K562 (cell line): ENCODE results near the gene PEDS1. TPM values are rescaled to one million over a fixed set of nuclear protein-coding genes. Genes with fewer than 3 reads are reported as not detected.

Experiments
- ATAC-seq: fragments of 200-7000 bp; cut with Tn5 transposase; 3 replicates; pipeline ENCODE4 v1.9.1; 2020; ENCODE audit warnings: moderate library complexity
- BruUV-seq: library from RNA; stranded (reverse); fragments of 400-500 nt; replicated peaks from 2 replicates; lab custom pipeline; 2021; lab: Mats Ljungman, UMichigan
- CTCF ChIA-PET: fragments of 300-600 bp; formaldehyde crosslinking; extraction: SDS; loops from one replicate; lab custom pipeline; 2021; ENCODE audit warnings: low intra/inter-chr PET ratio; lab: Yijun Ruan, JAX
- POLR2A ChIA-PET: fragments of 300-600, 350-650 bp; sonication (Branson Sonifier 250); formaldehyde crosslinking; extraction: SDS; loops from one replicate; lab custom pipeline; 2021; ENCODE audit warnings: antibody characterized with exemption, inconsistent platforms; lab: Yijun Ruan, JAX
- DNase-seq, 4 experiments: peaks; one replicate each; pipeline versions ENCODE4 v3.0.0 to v3.0.0-alpha.2; 2011 to 2018; ENCODE audit warnings: low spot score in 3 of 4, mixed read lengths in 3 of 4; ENCODE audit errors: extremely low read depth in 1 of 4
- FAIRE-seq: peaks from 2 replicates; lab custom pipeline; 2011; peaks lifted over from hg19 to GRCh38; lab: Jason Lieb, UNC
- H2AFZ ChIP-seq: 2 replicates; pipeline ENCODE4 v1.6.0; 2011; ENCODE audit warnings: low read depth, low read length, control low read depth, inconsistent platforms
- H3K27ac ChIP-seq: fragments of 200-600 bp; 3 replicates; pipeline ENCODE4 v1.8.0; 2011; ENCODE audit warnings: low read depth, mild to moderate bottlenecking, control low read depth, inconsistent platforms, low read length, moderate library complexity, mixed read lengths; ENCODE audit errors: extremely low read depth
- H3K27me3 ChIP-seq, 2 experiments: fragments of 300-600 bp in 1 of 2; 2 replicates in 1 of 2; 3 replicates in 1 of 2; pipeline versions ENCODE4 v1.6.0 to v1.8.0; 2011; ENCODE audit warnings: inconsistent platforms in 2 of 2, low read length in 2 of 2, mild to moderate bottlenecking in 1 of 2, mixed read lengths in 1 of 2, moderate library complexity in 1 of 2; ENCODE audit not compliant: control insufficient read depth in 2 of 2, insufficient read depth in 2 of 2
- H3K36me3 ChIP-seq: fragments of 300-600 bp; 3 replicates; pipeline ENCODE4 v1.8.0; 2011; ENCODE audit warnings: mild to moderate bottlenecking, low read length, inconsistent platforms; ENCODE audit not compliant: control insufficient read depth, insufficient read depth
- H3K4me1 ChIP-seq, 2 experiments: fragments of 200-600 bp in 1 of 2; replicated peaks in 1 of 2; 2 replicates in 1 of 2; 3 replicates in 1 of 2; pipeline versions ENCODE4 v1.5.1 to v1.8.0; 2011; ENCODE audit warnings: inconsistent platforms in 2 of 2, low read length in 2 of 2, mild to moderate bottlenecking in 1 of 2, mixed read lengths in 1 of 2, moderate library complexity in 1 of 2; ENCODE audit not compliant: control insufficient read depth in 2 of 2, insufficient read depth in 2 of 2
- H3K4me2 ChIP-seq: 2 replicates; pipeline ENCODE4 v1.6.1; 2011; ENCODE audit warnings: low read length, control low read depth, inconsistent platforms, mixed read lengths; ENCODE audit not compliant: insufficient read depth
- H3K4me3 ChIP-seq: fragments of 200-600 bp; sonication (generic), shearing (Covaris generic); 2 replicates; pipeline ENCODE4 v1.5.1; 2016; ENCODE audit warnings: control low read depth, inconsistent platforms
- H3K79me2 ChIP-seq: fragments of 200-600 bp; 3 replicates; pipeline ENCODE4 v1.8.0; 2011; ENCODE audit warnings: low read length, inconsistent platforms; ENCODE audit not compliant: control insufficient read depth, insufficient read depth
- H3K9ac ChIP-seq, 2 experiments: 2 replicates each; pipeline versions ENCODE4 v1.6.0 to v1.6.1; 2011; ENCODE audit warnings: low read depth in 2 of 2, low read length in 2 of 2, control low read depth in 1 of 2, inconsistent platforms in 1 of 2, mild to moderate bottlenecking in 1 of 2, mixed read lengths in 1 of 2; ENCODE audit not compliant: insufficient read depth in 1 of 2
- H3K9me1 ChIP-seq: one replicate; pipeline ENCODE4 v1.6.0; 2011; ENCODE audit warnings: inconsistent platforms, mild to moderate bottlenecking, low read length, moderate library complexity; ENCODE audit not compliant: control insufficient read depth, insufficient read depth
- H3K9me3 ChIP-seq: replicated peaks from 2 replicates; pipeline ENCODE4 v1.5.1; 2011; ENCODE audit warnings: low read depth, low read length, inconsistent platforms; ENCODE audit not compliant: control insufficient read depth, insufficient read depth
- H4K20me1 ChIP-seq: replicated peaks from 2 replicates; pipeline ENCODE4 v1.6.1; 2011; ENCODE audit warnings: low read length, inconsistent platforms, mixed read lengths; ENCODE audit not compliant: control insufficient read depth, insufficient read depth
- ATF2 ChIP-seq: sonication (generic); formaldehyde crosslinking; IDR thresholded peaks from 2 replicates; pipeline ENCODE4 v1.8.1; 2022; ENCODE audit warnings: missing genetic modification reagents
- CREB3 ChIP-seq: fragments of 450-650 bp; conservative IDR thresholded peaks from 2 replicates; pipeline ENCODE4 v1.6.1; 2016; ENCODE audit warnings: missing genetic modification characterization, low read depth, mild to moderate bottlenecking, missing compliant biosample characterization, moderate library complexity
- E2F6 ChIP-seq, 2 experiments: IDR thresholded peaks; 2 replicates each; pipeline ENCODE4 v1.6.1; 2011; ENCODE audit warnings: borderline replicate concordance in 1 of 2, control low read depth in 1 of 2, low read depth in 1 of 2, low read length in 1 of 2, mild to moderate bottlenecking in 1 of 2, mixed read lengths in 1 of 2, moderate library complexity in 1 of 2; ENCODE audit not compliant: insufficient read depth in 1 of 2, insufficient read length in 1 of 2, poor library complexity in 1 of 2, severe bottlenecking in 1 of 2; ENCODE audit errors: extremely low read depth in 1 of 2
- FOXK2 ChIP-seq, 2 experiments: fragments of 450-650 bp; IDR thresholded peaks in 1 of 2; conservative IDR thresholded peaks in 1 of 2; 2 replicates each; pipeline ENCODE4 v1.6.1; 2016; ENCODE audit warnings: low read depth in 2 of 2, mild to moderate bottlenecking in 1 of 2
- KLF6 ChIP-seq: fragments of 250-450 bp; sonication (Bioruptor Pico); IDR thresholded peaks from 2 replicates; pipeline ENCODE4 v1.4.0; 2020; ENCODE audit warnings: mild to moderate bottlenecking, moderate library complexity, borderline replicate concordance
- MXD1 ChIP-seq: fragments of 250-450 bp; sonication (Bioruptor Pico); IDR thresholded peaks from 2 replicates; pipeline ENCODE4 v1.8.0; 2021; ENCODE audit warnings: borderline replicate concordance, mild to moderate bottlenecking, moderate library complexity; ENCODE audit not compliant: poor library complexity, severe bottlenecking
- MYNN ChIP-seq, 2 experiments: sonication (generic); formaldehyde crosslinking in 1 of 2; IDR thresholded peaks; 2 replicates each; pipeline versions ENCODE4 v1.5.0 to v1.6.1; 2016 to 2020; ENCODE audit warnings: antibody characterized with exemption in 1 of 2, missing genetic modification reagents in 1 of 2
- PML ChIP-seq: IDR thresholded peaks from 2 replicates; pipeline ENCODE4 v1.6.1; 2012; ENCODE audit warnings: low read length, inconsistent platforms
- SMAD3 ChIP-seq: fragments of 450-650 bp; formaldehyde crosslinking; conservative IDR thresholded peaks from 2 replicates; pipeline ENCODE4 v1.4.0; 2020; ENCODE audit warnings: mild to moderate bottlenecking
- SMC3 ChIP-seq: conservative IDR thresholded peaks from 2 replicates; pipeline ENCODE4 v1.6.1; 2011; ENCODE audit warnings: low read depth, low read length, improper control_type of control experiment; ENCODE audit not compliant: insufficient read depth
- THAP7 ChIP-seq: fragments of 250-450 bp; sonication (Bioruptor Pico); IDR thresholded peaks from 2 replicates; pipeline ENCODE4 v1.5.0; 2021
- ZBED1 ChIP-seq: IDR thresholded peaks from 2 replicates; pipeline ENCODE4 v1.6.1; 2014
- ZNF12 ChIP-seq: sonication (generic); formaldehyde crosslinking; IDR thresholded peaks from 2 replicates; pipeline ENCODE4 v1.4.0; 2020; ENCODE audit warnings: mild to moderate bottlenecking, missing genetic modification reagents
- ZNF224 ChIP-seq: sonication (generic); formaldehyde crosslinking; IDR thresholded peaks from 2 replicates; pipeline ENCODE4 v1.8.0; 2022; ENCODE audit warnings: mild to moderate bottlenecking, missing genetic modification reagents
- ZNF280B ChIP-seq: fragments of 250-450 bp; sonication (Bioruptor Pico); IDR thresholded peaks from 2 replicates; pipeline ENCODE4 v1.5.1; 2021; ENCODE audit warnings: mild to moderate bottlenecking
- ZNF311 ChIP-seq: fragments of 250-450 bp; sonication (Bioruptor Pico); IDR thresholded peaks from 2 replicates; pipeline ENCODE4 v1.4.0; 2020; ENCODE audit warnings: mild to moderate bottlenecking, moderate library complexity
- WGBS: fragments of 100-300 bp; shearing (Covaris generic); methylation state at CpG from one replicate; pipeline ENCODE4 v1.1.6; 2016; ENCODE audit warnings: low coverage, mixed read lengths; ENCODE audit not compliant: insufficient coverage; ENCODE audit errors: missing lambda C conversion rate; 5-methylcytosine and 5-hydroxymethylcytosine counted together
- in situ Hi-C: fragments of 300-500 bp; cut with MboI; formaldehyde crosslinking; loops from 4 replicates; pipeline ENCODE4 v1.15.0; 2018; ENCODE audit warnings: inconsistent platforms, mixed read lengths
- intact Hi-C: fragments of 100-400 bp; cut with micrococcal nuclease; formaldehyde crosslinking; loops from 2 replicates; pipeline ENCODE4 v1.14.2; 2022
- polyA plus RNA-seq, 8 experiments: library from polyadenylated mRNA; depleted of rRNA in 4 of 8; stranded (reverse) in 5 of 8; unstranded in 3 of 8; fragments of >200 nt; fragmentation: Nextera tagmentation in 2 of 8; fragmentation: Illumina TruSeq in 1 of 8; extraction: Ambion mirVana in 2 of 8; extraction: Trizol in 1 of 8; gene quantifications; 2 replicates each; pipeline versions ENCODE4 v1.2.1 to v1.2.3, GENCODE V29; 2011 to 2014; ENCODE audit warnings: inconsistent platforms in 1 of 8, missing spikeins in 1 of 8
- total RNA-seq, 7 experiments: library from RNA; depleted of rRNA in 6 of 7; stranded (reverse); fragments of >200 nt in 6 of 7; fragmentation: Illumina TruSeq in 2 of 7; extraction: Trizol in 2 of 7; gene quantifications; 2 replicates each; pipeline versions ENCODE4 v1.2.1 to v1.2.3, GENCODE V29; 2011 to 2021; ENCODE audit warnings: low replicate concordance in 1 of 7

The PEDS1 gene
- total and polyA plus RNA-seq, 9 of the 15 experiments (the other 6 are each of a cell fraction or from before 2014, with no cell fraction given): 2.9 to 38.5 (median 24.2) TPM

- intact Hi-C loops (no loop called here), in situ Hi-C loops (no loop called here)
- no TSS peak for BruUV-seq
- no peak overlapping the region for H3K27ac ChIP-seq
- H3K4me2 ChIP-seq: no peak overlapping the region
- ChIA-PET CTCF (no interaction called here), POLR2A (interaction anchor here (3.0 to 4.0 kb wide), 2 partner anchors 11 to 17 kb away, joined by 12 to 24 read pairs; no protein-coding TSS in a partner anchor)
- FAIRE-seq (no peak), DNase-seq (no peak), ATAC-seq (no peak)
- H3K9me3 ChIP-seq: no peaks in the 10 kb centered on the region
- H4K20me1 ChIP-seq: no peaks in the 10 kb centered on the region; the same call in 1 of the 2 replicates
- H3K36me3 ChIP-seq: peaks cover 78% of the 10 kb centered on the region; the same call in 2 of the 3 replicates
- no peaks in the 10 kb centered on the region for H3K27me3 ChIP-seq
- H3K79me2 ChIP-seq: peaks cover 8% of the 10 kb centered on the region; the same call in 2 of the 3 replicates
- peaks cover 1 to 23% of the 10 kb centered on the region in 2 experiments; a peak in 4 of 5 replicates for H3K4me1 ChIP-seq
- H3K4me3 ChIP-seq: no peak overlapping the region
- H2AFZ ChIP-seq: no peak overlapping the region
- peak overlapping the region in 1 of 2 experiments; percentile 20; a peak in 2 of 4 replicates for H3K9ac ChIP-seq
- 86% methylated on average over 6 of the region's 6 CpGs for WGBS
- H3K9me1 ChIP-seq: peaks cover 3% of the 10 kb centered on the region
- TF ChIP-seq ZNF224 (CRISPR knock-in tag) (no peak), ZNF12 (CRISPR knock-in tag) (no peak), THAP7 (no peak), ZNF311 (CRISPR knock-in tag) (no peak), ATF2 (CRISPR knock-in tag) (no peak), CREB3 (tag) (no peak), MXD1 (CRISPR knock-in tag) (no peak), SMC3 (no peak), KLF6 (CRISPR knock-in tag) (no peak), ZBED1 (no peak), FOXK2 (conservative IDR thresholded peaks at IDR 0.05 in 1 of 2, IDR thresholded peaks at IDR 0.05 in 1 of 2; ENCODE audit: low read depth in 2 of 2) (no peak), SMAD3 (CRISPR knock-in tag) (no peak), MYNN (IDR thresholded peaks at IDR 0.05) (no peak), MYNN (CRISPR knock-in tag; IDR thresholded peaks at IDR 0.05) (no peak), PML (no peak), ZNF280B (CRISPR knock-in tag) (no peak), E2F6 (IDR thresholded peaks at IDR 0.05; ENCODE audit: borderline replicate concordance in 1 of 2, extremely low read depth in 1 of 2, insufficient read depth in 1 of 2, insufficient read length in 1 of 2, low read depth in 1 of 2, low read length in 1 of 2, poor library complexity in 1 of 2, severe bottlenecking in 1 of 2) (no peak)
Observed at GRCh38 chr20:50133041-50133440, 20.5 kb downstream of the PEDS1 start.
